Measurements from ENCODE around the gene NAV3. TPM values are rescaled to one million over a fixed set of nuclear protein-coding genes. Genes with fewer than 3 reads are reported as not detected.

The NAV3 gene
- polyA plus RNA-seq, 1 donor from 2014 or later = 36.9 TPM

GRCh38 chr12:78167510-78167909 lies 336.8 kb downstream of the NAV3 start:
- Histone ChIP-seq H4K20me1 (ENCODE audit: insufficient read depth) (no peaks in the 10 kb centered on the region), H3K9ac (ENCODE audit: low read length) (no peak overlapping the region), H3K4me2 (ENCODE audit: low read length) (no peak overlapping the region), H3K36me3 (ENCODE audit: insufficient read depth, low read length) (peaks cover 12% of the 10 kb centered on the region), H3K27ac (ENCODE audit: low read length) (no peak overlapping the region), H3K4me3 (ENCODE audit: low read length) (no peak overlapping the region), H3K9me2 (ENCODE audit: insufficient read depth, low read length) (no peaks in the 10 kb centered on the region), H3F3A (ENCODE audit: insufficient read depth, low read length, poor library complexity, severe bottlenecking) (no peaks in the 10 kb centered on the region), H3K79me2 (replicated peaks; ENCODE audit: insufficient read depth, low read length) (no peaks in the 10 kb centered on the region), H3K9me3 (ENCODE audit: low read length) (no peaks in the 10 kb centered on the region), H3K27me3 (ENCODE audit: insufficient read depth, low read depth, low read length) (no peaks in the 10 kb centered on the region), H2AFZ (ENCODE audit: low read depth, low read length) (no peak overlapping the region)
- TF ChIP-seq REST (IDR thresholded peaks at IDR 0.05; ENCODE audit: borderline replicate concordance) = no peak
- TF ChIP-seq MXI1 (conservative IDR thresholded peaks at IDR 0.05; ENCODE audit: poor library complexity, severe bottlenecking) = no peak
- TF ChIP-seq EZH2 (IDR thresholded peaks at IDR 0.05; ENCODE audit: borderline replicate concordance, insufficient read depth, low read length, poor library complexity, severe bottlenecking) = no peak
- TF ChIP-seq CTCF (IDR thresholded peaks at IDR 0.05; ENCODE audit: poor library complexity, severe bottlenecking) = no peak
- TF ChIP-seq RAD21 (conservative IDR thresholded peaks at IDR 0.05) = no peak
- TF ChIP-seq TAF1 (IDR thresholded peaks at IDR 0.05; ENCODE audit: low read depth) = no peak
- TF ChIP-seq SMC3 (conservative IDR thresholded peaks at IDR 0.05; ENCODE audit: poor library complexity) = no peak
- no peak for TF ChIP-seq POLR2AphosphoS5 (IDR thresholded peaks at IDR 0.05)
- TF ChIP-seq EP300 (conservative IDR thresholded peaks at IDR 0.05; ENCODE audit: poor library complexity, severe bottlenecking) = no peak

GRCh38 chr12:78171061-78171460 lies 340.4 kb downstream of the NAV3 start:
- no peaks in the 10 kb centered on the region for H3F3A ChIP-seq (ENCODE audit: insufficient read depth, low read length, poor library complexity, severe bottlenecking)
- no peaks in the 10 kb centered on the region for H3K27me3 ChIP-seq (ENCODE audit: insufficient read depth, low read depth, low read length)
- no peaks in the 10 kb centered on the region for H3K9me3 ChIP-seq (ENCODE audit: low read length)
- no peaks in the 10 kb centered on the region for H4K20me1 ChIP-seq (ENCODE audit: insufficient read depth)
- no peaks in the 10 kb centered on the region for H3K79me2 ChIP-seq (replicated peaks; ENCODE audit: insufficient read depth, low read length)
- H3K9me2 ChIP-seq (ENCODE audit: insufficient read depth, low read length) = no peaks in the 10 kb centered on the region
- H3K27ac ChIP-seq (ENCODE audit: low read length) = no peak overlapping the region
- H3K9ac ChIP-seq (ENCODE audit: low read length) = no peak overlapping the region
- H3K4me2 ChIP-seq (ENCODE audit: low read length) = no peak overlapping the region
- no peak overlapping the region for H3K4me3 ChIP-seq (ENCODE audit: low read length)
- TF ChIP-seq TAF1 (IDR thresholded peaks at IDR 0.05; ENCODE audit: low read depth) (no peak), CTCF (IDR thresholded peaks at IDR 0.05; ENCODE audit: poor library complexity, severe bottlenecking) (no peak), MXI1 (conservative IDR thresholded peaks at IDR 0.05; ENCODE audit: poor library complexity, severe bottlenecking) (no peak), EZH2 (IDR thresholded peaks at IDR 0.05; ENCODE audit: borderline replicate concordance, insufficient read depth, low read length, poor library complexity, severe bottlenecking) (no peak), SMC3 (conservative IDR thresholded peaks at IDR 0.05; ENCODE audit: poor library complexity) (no peak), REST (IDR thresholded peaks at IDR 0.05; ENCODE audit: borderline replicate concordance) (no peak), EP300 (conservative IDR thresholded peaks at IDR 0.05; ENCODE audit: poor library complexity, severe bottlenecking) (no peak), RAD21 (conservative IDR thresholded peaks at IDR 0.05) (no peak), POLR2AphosphoS5 (IDR thresholded peaks at IDR 0.05) (no peak)
- H3K36me3 ChIP-seq (ENCODE audit: insufficient read depth, low read length) = peaks cover 12% of the 10 kb centered on the region
- no peak overlapping the region for H2AFZ ChIP-seq (ENCODE audit: low read depth, low read length)

Data from neural cell (in vitro differentiated cells).